Measurements from ENCODE around the gene CHRM2. TPM values are rescaled to one million over a fixed set of nuclear protein-coding genes. Genes with fewer than 3 reads are reported as not detected.

The CHRM2 gene
- total RNA-seq, 1 experiment from 2014 or later: not detected

DNA sequence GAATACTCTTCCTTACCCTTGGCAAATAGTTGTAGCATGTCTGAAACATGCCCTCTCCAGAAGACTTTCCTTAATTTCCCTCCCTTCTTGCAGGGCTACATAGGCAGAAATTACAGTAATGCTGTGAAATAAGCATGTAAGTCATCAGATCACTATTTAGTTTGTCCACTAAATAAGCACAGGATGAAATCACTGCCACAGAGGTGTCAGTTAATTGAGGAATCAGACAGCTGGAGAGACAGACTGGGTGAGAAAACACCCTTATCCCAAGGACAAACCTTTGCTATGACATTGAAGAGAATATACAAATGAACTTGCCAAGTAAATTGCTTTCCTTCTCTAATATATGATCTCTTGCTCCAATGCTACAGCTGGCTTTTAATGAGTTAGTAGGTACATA is 129.3 kb downstream of the CHRM2 start:
- Histone ChIP-seq H3K9me3 (ENCODE audit: control insufficient read depth in 1 of 2, insufficient read depth in 1 of 2, low read depth in 1 of 2, low read length in 2 of 2) (peaks cover 0 to 12% of the 10 kb centered on the region in 2 experiments; a peak in 2 of 4 replicates), H3K4me2 (ENCODE audit: low read length) (no peak overlapping the region), H4K20me1 (ENCODE audit: insufficient read depth) (no peaks in the 10 kb centered on the region), H3K79me2 (ENCODE audit: insufficient read depth, low read length) (no peaks in the 10 kb centered on the region), H2AFZ (ENCODE audit: low read depth, low read length, poor library complexity, severe bottlenecking) (no peak overlapping the region), H3K27ac (ENCODE audit: low read depth, low read length) (no peak overlapping the region), H3K4me3 (replicated peaks in 1 of 2; ENCODE audit: low read depth in 1 of 2, low read length in 2 of 2) (no peak overlapping the region), H3K9ac (ENCODE audit: low read length) (no peak overlapping the region), H3K27me3 (ENCODE audit: insufficient read depth, low read length) (no peaks in the 10 kb centered on the region), H3K36me3 (ENCODE audit: control insufficient read depth in 1 of 2, insufficient read depth in 2 of 2, low read length in 2 of 2) (no peaks in the 10 kb centered on the region), H3K4me1 (ENCODE audit: control insufficient read depth in 1 of 2, insufficient read depth in 2 of 2, low read length in 2 of 2) (no peaks in the 10 kb centered on the region), H3K9me2 (ENCODE audit: insufficient read depth) (no peaks in the 10 kb centered on the region)
- POLR2A ChIA-PET: no interaction called here
- TF ChIP-seq SIN3A (IDR thresholded peaks at IDR 0.05; ENCODE audit: low read depth) (no peak), EZH2phosphoT487 (IDR thresholded peaks at IDR 0.05; ENCODE audit: borderline replicate concordance) (no peak), POLR2AphosphoS5 (IDR thresholded peaks at IDR 0.05; ENCODE audit: low read depth, low read length) (no peak), YY1 (IDR thresholded peaks at IDR 0.05; ENCODE audit: extremely low read depth, insufficient replicate concordance, low read depth, low read length) (no peak), JUND (IDR thresholded peaks at IDR 0.05) (no peak), SP1 (IDR thresholded peaks at IDR 0.05; ENCODE audit: low read depth) (no peak), ELF1 (IDR thresholded peaks at IDR 0.05; ENCODE audit: borderline replicate concordance, low read depth) (no peak), FOSL1 (IDR thresholded peaks at IDR 0.05; ENCODE audit: low read depth) (no peak), CBX3 (IDR thresholded peaks at IDR 0.05; ENCODE audit: low read depth) (no peak), CEBPB (IDR thresholded peaks at IDR 0.05; ENCODE audit: low read depth) (no peak), RAD21 (IDR thresholded peaks at IDR 0.05; ENCODE audit: low read depth) (no peak), EGR1 (IDR thresholded peaks at IDR 0.05; ENCODE audit: low read depth) (no peak)
- TF ChIP-seq, protein P1, sequence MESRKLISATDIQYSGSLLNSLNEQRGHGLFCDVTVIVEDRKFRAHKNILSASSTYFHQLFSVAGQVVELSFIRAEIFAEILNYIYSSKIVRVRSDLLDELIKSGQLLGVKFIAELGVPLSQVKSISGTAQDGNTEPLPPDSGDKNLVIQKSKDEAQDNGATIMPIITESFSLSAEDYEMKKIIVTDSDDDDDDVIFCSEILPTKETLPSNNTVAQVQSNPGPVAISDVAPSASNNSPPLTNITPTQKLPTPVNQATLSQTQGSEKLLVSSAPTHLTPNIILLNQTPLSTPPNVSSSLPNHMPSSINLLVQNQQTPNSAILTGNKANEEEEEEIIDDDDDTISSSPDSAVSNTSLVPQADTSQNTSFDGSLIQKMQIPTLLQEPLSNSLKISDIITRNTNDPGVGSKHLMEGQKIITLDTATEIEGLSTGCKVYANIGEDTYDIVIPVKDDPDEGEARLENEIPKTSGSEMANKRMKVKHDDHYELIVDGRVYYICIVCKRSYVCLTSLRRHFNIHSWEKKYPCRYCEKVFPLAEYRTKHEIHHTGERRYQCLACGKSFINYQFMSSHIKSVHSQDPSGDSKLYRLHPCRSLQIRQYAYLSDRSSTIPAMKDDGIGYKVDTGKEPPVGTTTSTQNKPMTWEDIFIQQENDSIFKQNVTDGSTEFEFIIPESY (IDR thresholded peaks at IDR 0.05; ENCODE audit: extremely low read depth, insufficient replicate concordance, low read length): no peak
- TF ChIP-seq, protein P2, sequence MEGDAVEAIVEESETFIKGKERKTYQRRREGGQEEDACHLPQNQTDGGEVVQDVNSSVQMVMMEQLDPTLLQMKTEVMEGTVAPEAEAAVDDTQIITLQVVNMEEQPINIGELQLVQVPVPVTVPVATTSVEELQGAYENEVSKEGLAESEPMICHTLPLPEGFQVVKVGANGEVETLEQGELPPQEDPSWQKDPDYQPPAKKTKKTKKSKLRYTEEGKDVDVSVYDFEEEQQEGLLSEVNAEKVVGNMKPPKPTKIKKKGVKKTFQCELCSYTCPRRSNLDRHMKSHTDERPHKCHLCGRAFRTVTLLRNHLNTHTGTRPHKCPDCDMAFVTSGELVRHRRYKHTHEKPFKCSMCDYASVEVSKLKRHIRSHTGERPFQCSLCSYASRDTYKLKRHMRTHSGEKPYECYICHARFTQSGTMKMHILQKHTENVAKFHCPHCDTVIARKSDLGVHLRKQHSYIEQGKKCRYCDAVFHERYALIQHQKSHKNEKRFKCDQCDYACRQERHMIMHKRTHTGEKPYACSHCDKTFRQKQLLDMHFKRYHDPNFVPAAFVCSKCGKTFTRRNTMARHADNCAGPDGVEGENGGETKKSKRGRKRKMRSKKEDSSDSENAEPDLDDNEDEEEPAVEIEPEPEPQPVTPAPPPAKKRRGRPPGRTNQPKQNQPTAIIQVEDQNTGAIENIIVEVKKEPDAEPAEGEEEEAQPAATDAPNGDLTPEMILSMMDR (IDR thresholded peaks at IDR 0.05 in 2 of 3, conservative IDR thresholded peaks at IDR 0.05 in 1 of 3; ENCODE audit: borderline replicate concordance in 1 of 3, insufficient read depth in 1 of 3, low read depth in 2 of 3, low read length in 2 of 3): no peak
- TF ChIP-seq, protein P3, sequence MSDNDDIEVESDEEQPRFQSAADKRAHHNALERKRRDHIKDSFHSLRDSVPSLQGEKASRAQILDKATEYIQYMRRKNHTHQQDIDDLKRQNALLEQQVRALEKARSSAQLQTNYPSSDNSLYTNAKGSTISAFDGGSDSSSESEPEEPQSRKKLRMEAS (IDR thresholded peaks at IDR 0.05): no peak
- TF ChIP-seq, protein P4, sequence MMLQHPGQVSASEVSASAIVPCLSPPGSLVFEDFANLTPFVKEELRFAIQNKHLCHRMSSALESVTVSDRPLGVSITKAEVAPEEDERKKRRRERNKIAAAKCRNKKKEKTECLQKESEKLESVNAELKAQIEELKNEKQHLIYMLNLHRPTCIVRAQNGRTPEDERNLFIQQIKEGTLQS (IDR thresholded peaks at IDR 0.05): no peak
- intact Hi-C loops (cut with micrococcal nuclease): no loop called here
- CTCF ChIA-PET: no interaction called here
- no peak for ATAC-seq
- BruUV-seq (replicated peaks): no TSS peak
- RAD21 ChIA-PET (ENCODE audit: low non-redundant PET in 1 of 2, low total read pairs in 2 of 2, uncharacterized antibody in 2 of 2, unreplicated experiment in 2 of 2): no interaction called here
- DNase-seq (ENCODE audit: low read depth, low spot score): no peak
